HG03432 (cell line): ENCODE data around the gene ZNF202.
"Not testable (repeated sequence)": the region's sequence is repeated elsewhere in the genome, so short reads cannot be mapped to it uniquely, and the experiment has no call there.

Source experiments
- ATAC-seq: cut with Tn5 transposase; IDR thresholded peaks from one replicate; pipeline ENCODE4 v1.9.1; 2021; ENCODE audit warnings: mild to moderate bottlenecking, moderate library complexity; ENCODE audit not compliant: unreplicated experiment

Gene ZNF202

DNA sequence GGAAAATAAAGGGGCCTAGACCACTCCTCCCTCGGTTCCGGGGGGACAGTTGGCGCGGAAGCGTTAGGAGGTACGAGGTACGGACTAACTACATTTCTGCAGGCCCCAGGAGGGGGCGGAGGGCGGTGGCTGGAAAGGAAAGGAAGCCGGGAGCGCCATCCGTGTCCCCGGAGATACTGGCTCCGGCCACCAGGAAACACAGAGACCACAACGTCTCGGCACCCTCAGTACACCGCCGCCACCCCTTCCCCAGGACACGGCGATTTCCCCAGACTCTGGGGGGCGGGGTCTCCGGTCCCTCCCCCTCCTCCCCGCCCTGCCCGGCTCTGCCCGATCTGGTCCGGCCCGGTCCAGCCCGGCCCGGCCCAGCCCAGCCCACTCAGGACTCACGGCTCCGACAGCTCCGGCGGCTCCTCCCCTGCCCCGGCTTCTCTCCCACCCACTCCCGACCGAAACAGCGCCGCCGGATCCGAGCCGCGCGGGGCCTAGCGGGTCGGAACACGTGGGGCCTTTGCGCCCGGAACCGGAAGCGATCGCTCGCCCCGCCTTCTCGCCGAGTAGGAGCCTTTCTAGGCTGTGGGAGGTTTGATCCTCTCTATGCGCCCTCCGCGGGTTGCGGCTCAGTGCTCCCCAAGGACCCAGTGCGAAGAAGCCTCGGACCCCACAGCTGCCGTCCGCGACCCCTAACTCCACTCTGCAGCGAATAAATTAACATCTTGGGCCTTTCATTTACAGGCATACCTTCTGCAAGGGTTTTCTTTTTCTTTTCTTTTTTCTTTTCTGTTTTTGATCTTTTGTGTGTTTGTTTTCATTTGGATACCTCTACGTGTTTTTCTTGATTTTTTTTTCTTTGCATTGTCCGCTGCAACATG lies at the start of gene ZNF202:
TSS of gene ZNF202 (minus strand) at position 502 of the 872 bp plus-strand sequence. CDS start 10,772 bp downstream, outside the sequence.
- peak; percentile 99 for ATAC-seq

DNA sequence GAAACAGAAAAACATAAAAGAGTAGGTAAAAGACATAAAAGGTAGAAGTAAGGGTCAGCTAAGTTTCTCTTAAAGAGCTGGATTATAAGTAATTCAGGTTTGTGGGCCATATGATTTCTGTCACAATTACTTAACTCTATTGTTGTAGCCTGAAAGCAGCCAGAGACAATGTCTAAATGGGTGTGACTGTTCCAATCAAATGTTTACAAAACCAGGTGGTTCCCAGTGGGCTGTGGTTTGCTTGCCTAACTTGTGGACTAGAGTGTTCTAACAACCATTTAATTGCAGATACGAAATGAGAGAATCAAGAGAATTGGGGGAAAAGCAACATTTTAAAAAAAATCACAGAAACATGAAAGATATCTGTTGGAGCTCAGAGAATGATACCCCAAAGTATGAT lies 42.1 kb upstream of the ZNF202 start:
- ATAC-seq = no peak

DNA sequence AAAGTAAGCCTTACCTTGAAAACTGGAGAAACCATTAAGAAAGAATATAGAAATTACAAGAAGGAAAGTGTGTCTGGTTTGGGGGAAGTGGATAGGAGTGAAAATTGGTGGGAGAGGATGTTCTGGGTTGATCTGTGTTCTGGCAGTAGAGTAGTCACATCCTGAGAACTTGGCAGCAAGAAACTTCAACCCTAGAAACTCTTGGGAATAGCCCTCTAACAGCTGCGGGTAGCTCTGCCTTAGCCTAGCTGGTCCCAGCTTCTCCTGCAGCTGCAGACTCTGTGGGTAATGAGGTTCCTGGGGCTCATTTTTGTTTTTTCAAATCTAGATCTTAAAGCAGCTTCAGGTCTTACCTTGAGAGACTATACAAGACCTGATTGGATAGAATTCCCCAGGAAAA lies 37.1 kb upstream of the ZNF202 start:
- ATAC-seq = no peak

DNA sequence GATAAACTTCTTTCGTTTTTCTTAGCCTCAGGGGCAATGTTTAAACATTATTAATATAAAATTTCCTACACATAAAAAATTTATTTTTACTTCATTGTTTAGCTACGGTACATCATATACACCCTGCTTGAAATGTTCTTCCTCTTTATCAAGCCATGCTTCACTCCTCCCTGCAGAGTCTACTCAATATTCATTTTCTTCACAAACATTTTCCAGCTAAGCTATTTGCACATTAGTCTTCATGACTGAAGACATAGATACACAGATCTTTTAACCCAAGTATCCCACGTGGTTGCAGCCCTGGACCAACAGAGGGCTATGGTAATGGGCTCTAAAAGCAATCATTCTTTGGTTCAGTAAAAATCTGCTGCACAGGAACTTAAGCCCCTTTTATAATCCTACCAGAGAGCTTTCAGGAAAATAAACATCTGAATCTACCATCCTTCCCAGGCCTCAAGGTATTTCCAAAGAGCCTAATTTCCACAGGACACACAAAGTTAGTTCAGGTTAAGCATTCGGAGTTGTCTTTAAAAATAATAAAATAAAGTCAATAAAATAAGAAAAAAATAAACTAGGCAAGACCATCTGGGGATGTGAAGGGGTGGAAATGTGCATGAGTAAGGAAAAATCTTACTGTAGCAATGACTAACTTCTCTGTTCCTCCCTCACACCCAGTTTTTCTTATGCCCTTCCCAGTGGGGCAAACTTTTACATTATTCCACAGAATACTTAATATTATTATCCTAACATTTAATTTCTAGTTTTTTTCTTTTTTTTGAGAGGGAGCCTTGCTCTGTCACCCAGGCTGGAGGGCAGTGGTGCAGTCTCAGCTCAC lies 34.5 kb upstream of the ZNF202 start:
- no peak for ATAC-seq

DNA sequence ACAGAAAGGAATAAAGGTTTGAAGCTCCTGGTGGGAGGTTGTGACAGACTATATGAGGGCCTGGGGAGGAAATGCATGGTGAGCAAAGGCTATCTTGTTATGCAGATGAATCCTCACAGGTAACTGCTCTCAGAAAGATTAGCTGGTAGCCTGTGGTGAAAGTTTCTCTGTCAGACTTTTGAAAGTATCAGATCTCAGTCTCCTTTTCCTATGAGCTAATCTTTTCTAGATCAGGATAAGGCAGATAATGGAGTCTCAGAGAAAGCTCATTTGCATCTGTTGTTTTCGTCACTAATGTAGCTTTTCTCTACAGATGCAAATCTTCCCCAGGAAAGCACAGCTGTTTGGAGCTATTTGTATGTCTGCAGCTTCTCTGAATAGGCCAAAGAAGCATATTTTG lies 33.8 kb upstream of the ZNF202 start:
- no peak for ATAC-seq

DNA sequence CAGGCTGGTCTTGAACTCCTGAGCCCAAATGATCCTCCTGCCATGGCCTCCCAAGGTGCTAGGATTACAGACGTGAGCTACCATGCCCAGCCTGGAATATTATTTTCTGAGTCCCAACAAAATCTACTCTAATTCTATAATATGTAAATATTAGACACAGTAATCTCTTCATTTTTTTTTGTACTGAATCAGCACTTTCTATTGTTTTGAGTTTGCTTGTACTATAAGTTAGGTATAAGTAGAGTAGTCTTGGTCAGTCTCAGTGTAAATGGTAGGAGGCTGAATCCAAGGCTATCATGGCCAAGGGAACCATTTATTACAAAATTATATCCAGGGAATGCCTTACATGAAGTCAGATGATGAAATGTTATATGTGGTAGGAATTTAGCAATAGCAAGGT lies 32.5 kb upstream of the ZNF202 start:
- ATAC-seq = no peak

DNA sequence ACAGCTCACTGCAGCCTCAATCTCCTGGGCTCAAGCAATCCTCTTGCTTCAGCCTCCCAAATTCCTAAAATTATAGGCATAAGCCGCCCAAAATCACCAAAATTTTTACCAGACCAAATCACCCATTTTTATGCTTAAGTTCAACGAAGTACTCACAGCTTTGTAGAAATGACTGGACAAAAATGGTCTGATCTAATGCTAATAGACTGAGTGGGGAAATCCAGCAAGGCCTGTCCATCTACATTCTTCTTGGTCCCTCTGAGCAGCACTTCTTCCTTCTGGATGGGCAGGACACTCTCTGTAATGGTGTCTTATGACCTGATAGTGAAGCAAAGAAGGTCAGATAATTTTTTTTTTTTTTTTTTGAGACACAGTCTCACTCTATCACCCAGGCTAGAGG lies 31.6 kb upstream of the ZNF202 start:
- ATAC-seq = no peak

DNA sequence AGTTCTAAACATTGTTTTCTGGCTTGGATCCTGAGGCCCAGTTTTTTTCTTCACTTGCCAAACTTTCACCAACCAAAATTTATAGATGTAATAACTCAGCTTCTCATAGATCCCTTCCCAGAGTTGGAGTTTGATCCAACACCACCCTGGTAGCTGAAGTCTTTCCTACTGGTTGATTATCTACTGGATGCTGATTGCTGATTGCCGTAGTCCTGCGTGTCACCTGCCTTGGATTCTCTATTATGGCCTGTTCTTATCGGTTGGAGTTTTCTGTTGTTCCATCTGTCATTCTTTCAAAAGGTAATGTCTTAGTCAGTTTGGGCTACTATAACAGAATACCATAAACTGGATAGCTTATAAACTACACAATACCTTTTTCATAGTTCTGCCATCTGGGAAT lies 30.2 kb upstream of the ZNF202 start:
- ATAC-seq = no peak

DNA sequence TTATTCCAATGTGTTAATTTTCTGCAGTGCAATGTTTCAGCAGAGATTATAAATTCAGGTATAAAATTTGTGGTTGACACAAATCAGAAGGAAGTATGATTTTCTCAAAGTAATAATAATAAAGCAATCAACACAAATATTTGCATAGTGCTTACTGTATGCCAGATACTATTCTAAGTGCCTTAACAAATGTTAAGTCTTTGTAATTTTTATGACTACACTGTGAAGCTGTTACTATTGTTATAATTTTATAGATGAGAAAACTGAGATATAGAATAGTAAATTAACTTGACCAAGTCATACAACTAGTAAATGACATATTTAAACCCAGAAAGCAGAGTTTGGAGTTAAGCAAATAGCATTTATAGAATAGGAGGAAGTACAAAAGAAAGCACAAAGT lies 29.3 kb upstream of the ZNF202 start:
- ATAC-seq = no peak

DNA sequence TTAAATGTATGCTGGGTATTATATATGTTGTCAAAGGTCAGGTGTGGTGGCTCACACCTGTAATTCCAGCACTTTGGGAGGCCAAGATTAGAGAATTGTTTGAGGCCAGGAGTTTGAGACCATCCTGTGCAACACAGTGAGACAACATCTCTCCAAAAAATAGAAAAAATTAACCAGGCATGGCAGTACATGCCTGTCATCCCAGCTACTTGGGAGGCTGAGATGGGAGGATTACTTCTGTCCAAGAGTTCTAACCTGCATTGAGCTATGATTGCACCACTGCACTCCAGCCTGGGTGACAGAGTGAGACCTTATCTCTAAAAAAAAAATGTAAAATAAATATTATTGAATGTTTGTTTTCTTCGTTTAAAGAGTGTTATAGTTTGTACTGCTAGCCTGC lies 24.1 kb upstream of the ZNF202 start:
- ATAC-seq = no peak

DNA sequence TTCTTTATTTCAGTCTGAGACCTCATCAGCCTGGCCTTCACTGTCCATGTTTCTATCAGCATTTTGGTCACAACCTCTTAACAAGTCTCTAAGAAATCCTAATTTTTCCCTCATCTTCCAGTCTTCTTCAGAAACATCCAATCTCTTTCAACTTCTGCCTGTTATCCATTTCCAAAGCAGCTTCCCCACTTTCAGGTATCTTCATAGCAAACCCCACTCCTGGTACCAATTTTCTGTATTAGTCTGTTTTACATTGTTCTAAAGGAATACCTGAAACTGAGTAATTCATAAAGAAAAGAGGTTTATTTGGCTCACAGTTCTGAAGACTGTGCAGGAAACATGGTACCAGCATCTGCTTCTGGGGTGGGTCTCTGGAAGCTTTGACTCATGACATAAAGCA lies 21.0 kb upstream of the ZNF202 start:
- no peak for ATAC-seq

DNA sequence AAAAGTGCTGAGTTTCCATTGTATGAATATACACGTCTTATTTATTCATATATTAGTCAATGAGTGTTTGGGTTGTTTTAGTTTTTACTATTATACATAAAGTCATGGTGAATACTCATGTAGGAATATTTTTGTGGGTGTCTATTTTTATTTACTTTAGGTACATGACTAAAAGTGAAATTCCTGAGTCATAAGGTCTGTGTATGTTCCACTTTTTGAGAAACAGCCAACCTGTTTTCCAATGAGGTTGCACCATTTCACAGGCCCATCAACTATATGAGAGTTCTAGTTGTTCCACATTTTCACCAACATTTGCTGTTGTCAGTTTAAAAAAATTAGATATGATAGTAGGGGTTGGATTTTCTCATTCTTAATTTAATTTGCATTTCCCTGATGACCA lies 19.4 kb upstream of the ZNF202 start:
- ATAC-seq = peak; percentile 92

DNA sequence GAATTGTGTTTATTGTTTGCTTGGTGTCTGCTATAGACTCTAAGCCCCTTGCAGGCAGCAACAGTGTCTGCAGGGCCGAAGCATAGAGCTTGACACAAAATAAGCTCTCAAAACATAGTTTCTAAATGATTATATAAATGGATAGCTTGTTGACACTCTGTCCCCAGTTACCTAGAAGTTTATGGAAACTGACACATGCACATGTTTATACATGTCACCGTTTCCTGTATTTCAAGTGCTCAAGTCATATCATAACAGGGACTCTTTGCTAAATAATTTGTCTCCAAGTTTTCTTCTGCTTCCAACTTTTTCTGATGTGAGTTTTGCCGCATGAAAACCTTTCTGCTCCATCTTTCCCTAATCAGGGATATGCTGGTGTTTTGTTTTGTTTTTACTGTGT lies 16.5 kb upstream of the ZNF202 start:
- ATAC-seq = no peak

DNA sequence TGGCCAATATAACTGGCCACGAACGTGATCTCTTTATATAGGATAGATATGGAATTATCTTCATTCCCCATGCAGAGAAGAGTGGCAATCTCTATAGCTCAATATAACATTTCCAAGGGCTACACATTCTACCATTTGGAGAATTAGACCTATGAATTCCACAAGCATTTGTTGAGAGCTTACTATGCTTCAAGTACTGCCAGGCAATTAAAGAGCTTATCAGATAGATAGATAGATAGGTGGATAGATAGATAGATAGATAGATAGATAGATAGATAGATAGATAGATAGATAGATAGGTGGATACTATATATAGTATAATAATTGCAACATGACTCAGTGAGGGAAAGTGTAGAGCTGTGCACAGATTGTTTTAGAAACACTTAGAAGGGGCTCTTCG lies 14.4 kb upstream of the ZNF202 start:
- no peak for ATAC-seq

DNA sequence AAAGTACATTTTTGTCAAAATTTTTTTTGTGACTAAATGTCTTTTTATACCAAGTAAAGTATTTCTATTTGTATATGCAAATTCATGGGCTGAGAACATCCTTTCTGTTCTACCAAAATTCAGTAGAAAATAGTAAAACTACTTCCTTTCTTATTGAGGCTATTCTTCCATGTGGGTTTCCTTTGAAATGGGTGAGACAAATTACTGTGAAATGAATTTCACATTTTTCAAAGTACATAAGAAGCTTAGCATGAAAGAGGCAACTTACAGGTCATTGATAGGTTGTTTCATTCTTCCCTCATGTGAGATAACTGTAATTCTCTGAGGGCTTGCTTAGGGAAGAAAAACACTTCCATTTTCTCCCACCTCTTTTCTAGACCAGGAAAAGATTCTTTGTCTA lies 13.9 kb upstream of the ZNF202 start:
- ATAC-seq = no peak

DNA sequence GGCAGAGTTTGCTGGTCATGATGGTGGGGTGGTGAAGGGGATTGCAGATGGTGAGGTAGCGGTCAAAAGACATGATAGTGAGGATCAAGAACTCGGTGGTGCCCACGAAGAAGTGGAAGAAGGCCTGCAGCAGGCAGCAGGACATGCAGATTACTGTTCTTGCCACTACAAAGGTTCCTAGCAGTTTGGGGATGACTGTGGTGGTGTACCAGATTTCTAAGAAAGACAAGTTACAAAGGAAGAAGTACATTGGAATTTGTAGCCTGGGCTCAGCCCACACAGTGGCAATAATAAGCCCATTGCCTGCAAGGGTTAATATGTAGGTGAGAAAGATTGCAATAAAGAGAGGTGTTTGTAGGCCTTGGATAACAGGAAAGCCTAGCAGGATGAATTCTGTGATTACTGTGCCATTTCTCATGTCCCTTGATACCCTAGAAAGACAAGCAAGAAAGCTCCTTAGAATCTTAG lies 12.7 kb upstream of the ZNF202 start, which contains the start of gene OR6X1:
TSS of gene OR6X1 (minus strand) at position 418 of the 468 bp plus-strand sequence. CDS start at position 418, 0 bp downstream.
- no peak for ATAC-seq

DNA sequence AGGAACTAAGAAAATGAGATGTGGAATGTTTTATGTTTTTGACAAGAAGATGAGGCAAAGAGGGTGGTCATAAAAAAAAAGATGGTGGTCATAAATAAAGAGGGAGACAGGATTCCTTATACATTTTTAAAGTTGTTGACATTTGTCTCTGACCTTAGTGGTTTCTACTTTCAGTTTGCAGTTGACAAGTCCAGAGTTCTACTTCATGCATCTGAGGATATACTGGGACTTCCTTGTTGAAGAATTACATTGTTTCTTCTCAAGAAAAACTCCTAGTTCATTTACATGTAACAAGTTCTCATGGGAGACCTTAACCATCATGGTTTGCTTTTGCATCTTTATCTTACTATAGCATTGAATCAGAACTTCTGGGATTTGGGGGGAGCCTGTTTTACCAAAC lies 11.7 kb upstream of the ZNF202 start:
- ATAC-seq = no peak

DNA sequence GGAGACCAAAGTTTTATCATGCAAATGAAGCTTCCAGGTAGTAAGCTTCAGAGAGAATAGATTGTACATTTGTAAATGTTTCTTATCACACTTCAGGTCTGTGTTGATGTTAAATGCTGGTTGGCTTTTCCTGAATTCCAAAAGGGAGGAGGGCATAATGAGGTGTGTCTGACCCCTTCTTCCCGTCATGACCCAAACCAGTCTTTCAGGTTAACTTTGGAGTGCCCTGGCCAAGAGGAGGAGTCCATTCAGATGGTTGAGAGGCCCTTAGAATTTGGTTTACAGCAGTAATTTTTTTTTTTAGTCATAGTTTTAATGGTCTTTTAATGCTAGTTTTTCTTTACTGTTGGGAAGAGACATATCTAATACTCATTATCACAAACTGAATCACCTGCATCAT lies 10.3 kb upstream of the ZNF202 start:
- ATAC-seq = no peak

DNA sequence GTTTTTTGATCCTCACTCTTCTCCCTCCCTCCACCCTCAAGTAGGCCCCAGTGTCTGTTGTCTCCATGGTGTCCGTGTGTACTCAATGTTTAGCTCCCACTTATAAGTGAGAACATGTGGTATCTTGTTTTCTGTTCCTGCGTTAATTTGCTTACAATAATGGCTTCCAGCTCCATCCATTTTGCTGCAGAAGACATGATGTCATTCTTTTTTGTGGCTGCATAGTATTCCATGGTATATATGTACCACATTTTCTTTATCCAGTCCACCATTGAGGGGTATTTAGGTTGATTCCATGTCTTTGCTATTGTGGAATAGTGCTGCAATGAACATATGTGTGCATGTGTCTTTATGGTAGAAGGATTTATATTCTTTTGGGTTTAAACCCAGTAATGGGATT lies 6.9 kb upstream of the ZNF202 start:
- not testable (repeated sequence) for ATAC-seq

DNA sequence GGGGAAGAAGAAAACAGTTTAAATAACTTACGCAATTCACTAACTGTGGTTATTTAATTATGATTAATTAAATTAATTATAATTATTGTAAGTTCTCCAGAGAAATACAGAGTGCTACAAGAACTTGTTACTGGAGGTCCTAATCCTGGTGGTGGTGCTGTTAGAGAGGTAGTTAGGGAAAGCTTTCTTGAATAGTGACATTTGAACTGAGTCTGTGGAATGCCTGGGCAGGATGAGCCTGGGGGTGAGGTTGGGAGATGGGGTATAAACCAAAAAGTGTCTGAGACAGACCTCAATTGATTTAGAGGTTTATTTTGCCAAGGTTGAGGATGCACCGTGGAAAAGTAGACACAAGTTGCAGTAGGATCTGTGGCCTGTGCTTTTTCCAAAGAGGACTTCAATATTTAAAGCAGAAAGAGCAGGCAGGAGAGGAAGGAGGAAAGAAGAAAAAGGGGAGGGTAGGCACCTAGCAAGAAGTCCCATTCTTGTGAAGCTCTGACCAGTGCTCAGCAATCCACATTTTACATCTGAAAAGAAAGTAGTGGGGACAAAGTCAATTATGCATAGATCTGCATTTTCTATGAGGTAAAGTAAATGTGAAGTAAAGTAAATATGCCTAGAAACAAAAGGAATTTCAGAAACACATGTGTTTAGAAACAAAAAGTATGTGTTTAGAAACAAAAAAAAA lies 4.4 kb upstream of the ZNF202 start:
- ATAC-seq = no peak

DNA sequence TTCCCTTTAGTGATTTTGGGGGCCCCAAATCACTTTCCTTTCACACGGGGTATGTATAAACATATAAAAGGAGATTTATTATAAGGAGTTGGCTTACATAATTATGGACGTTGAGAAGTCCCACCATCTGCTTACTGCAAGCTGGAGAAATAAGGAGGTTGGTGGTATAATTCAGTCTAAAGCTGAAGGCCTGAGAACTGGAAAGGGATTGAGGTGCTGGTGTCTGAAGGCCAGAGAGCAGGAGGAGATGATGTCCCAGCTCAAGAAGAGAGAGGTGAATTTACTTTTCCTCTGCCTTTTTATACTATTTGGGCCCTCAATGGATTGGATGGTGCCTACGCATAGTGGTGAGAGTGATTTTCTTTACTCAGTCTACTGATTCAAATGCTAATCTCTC lies 1.3 kb upstream of the ZNF202 start:
- no peak for ATAC-seq
